Cortex of kidney (tissue), 1 donor: ENCODE measurements around the gene RAC2.
"Not testable (repeated sequence)": the region's sequence is repeated elsewhere in the genome, so short reads cannot be mapped to it uniquely, and the experiment has no call there.

Source experiments
- DNase-seq: peaks from one replicate; lab custom pipeline; 2025; lab: John Stamatoyannopoulos, UW

RAC2 gene

DNA sequence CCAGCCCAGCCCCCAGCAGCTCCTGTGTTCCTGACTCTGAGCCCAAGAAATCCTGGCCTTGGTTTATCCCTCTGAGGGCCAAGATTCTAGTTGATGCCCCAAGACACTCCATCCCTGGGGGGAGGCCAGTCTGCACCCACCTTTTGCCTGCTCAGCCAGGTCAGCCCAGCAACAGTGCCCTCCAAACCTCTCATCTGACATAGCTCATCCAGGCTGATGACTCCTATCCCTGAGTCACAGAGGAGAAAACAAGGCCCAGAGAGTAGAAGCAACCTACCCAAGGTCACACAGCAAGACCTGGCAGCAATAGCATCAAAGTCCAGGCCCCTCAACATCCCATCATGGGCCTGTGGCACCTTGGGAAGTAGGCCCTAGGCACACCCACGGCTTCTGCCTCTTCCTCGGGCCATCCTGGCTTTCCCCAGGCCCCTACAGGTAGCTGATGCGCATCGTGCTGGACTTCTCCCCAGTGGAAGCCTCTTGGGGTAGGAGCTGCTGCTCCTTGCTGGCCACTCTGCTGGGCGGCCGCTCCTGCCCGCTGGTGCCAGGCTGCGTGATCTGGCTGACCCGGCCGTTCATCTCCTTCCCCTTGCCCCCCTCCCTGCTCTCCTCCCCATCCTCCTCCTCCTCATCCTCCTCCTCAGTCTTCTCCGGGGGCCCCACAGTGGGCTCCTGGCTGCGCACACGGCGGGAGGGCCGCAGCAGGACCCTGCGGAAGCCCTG lies 37.8 kb downstream of the RAC2 start:
- DNase-seq = no peak

DNA sequence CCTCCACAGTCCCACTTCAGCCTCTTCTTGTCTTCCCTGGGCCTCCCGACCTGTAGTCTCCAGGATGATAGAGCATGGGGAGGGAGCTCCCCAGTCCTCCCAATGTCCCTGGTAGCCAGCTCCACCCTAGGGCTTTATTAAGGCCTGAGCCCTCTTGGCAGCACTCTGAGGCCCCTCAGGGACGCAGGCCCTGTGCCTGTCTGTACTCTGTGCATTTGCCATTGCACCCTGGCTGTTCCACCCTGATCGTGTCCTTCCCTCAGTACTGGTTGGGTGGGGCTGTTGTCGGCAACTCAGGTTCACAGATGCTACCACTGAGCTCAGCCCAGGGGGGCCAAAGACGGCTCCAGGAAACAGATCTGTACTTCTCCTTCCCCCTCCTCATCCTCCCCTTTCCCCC lies 39.0 kb downstream of the RAC2 start:
- DNase-seq = no peak

DNA sequence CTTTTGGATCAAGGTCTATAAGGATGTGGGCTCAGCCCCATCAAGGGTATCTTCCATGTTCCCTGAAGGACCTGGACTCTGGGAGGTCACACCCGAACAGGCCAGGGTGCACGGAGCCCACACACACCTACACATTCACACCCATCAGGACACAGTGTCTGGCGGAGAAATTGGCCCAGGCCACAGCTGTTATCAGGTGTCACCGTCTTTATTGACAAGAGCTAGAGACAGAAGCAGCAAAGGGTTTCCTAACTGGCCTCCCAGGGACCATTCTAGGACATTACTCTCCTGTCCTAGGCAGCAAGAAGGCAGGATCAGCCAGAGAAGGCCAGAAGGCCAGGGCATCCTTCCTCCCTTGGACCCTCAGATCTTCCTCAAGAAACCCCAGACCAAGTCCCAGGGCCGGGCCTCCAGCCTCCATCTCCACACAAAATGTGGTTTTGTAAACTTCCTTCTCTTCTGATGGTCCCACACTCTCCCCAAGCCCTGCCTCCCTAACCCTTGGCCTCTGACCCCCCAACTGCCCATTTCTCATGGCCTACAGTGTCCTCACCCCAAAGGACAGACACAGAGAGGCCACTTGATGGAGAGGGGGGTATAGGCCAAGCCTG lies 39.9 kb downstream of the RAC2 start:
- DNase-seq = no peak

DNA sequence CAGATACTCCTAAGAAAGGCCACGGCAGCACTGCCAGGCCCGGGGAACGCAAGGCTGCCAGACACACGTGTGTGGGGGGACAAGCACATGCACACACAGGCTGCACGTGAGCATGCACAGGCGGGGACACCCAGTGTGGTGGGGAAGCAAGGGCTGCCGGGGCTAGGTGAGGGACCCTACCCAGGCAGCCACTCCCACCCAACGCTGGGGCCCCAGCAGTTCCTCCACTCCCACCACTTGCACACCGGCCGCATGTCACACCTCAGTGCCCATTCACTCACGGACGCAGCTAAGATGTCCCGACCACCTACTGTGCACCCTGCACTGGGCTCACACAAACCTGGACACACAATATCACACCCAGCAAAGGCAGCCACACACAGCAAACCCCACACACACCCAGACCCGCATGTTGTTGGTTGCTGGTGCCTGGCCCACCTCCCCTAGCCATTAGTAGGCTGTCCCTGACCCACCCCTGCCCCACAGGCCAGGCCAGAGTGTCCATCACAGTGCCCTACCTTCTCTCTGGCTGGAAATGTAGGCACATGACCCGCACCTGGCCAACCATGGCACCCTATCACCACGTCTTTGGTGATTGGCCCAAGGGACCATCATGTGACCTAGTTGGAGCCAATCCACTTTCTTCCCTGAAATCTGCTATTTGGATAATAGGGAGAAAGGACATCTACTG lies 40.6 kb downstream of the RAC2 start:
- DNase-seq = no peak

DNA sequence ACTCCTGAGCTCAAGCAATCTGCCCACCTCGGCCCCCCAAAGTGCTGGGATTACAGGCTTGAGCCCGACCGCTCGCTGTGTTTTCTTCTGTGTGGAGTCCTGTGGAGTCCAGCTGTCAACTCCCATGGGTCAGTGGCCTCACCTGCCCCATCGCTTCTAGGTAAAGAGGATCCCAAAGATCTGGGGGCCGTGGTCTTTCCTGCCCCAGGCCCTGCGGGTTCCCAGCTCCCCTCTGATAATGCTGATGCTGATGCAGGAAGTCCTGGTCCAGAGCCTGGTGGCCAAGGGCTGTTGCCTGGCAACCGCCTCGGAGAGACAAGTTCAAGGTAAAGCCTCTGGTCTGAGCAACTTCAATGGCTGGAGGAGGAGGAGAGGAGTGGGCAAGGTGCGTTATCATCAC lies 41.4 kb downstream of the RAC2 start:
- DNase-seq = no peak

DNA sequence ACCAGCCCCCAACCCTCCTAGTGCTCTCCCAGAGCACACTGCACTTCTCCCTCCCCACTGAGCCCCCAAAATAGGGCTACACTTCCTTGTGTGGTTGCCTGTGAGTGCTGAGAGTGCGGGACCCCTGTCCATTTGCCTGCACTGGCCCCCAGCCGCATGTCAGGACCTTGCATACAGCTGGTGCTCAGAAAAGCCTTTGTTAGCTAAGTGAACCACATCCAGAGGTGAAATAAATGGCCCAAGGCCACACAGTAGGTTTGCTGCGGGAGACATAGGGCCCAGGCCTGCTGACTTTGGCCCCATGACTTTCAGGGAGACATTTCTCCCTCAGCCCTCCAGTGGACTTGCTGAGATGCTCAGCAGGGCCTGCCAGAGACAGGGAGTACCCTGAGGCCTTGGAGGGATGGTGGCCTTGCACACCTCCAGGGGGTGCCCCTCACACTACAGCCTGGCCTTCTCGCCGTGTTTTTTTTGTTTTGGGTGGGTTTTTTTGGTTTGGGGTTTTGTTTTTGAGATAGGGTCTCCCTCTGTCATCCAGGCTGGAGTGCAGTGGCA lies 42.0 kb downstream of the RAC2 start:
- DNase-seq = no peak

DNA sequence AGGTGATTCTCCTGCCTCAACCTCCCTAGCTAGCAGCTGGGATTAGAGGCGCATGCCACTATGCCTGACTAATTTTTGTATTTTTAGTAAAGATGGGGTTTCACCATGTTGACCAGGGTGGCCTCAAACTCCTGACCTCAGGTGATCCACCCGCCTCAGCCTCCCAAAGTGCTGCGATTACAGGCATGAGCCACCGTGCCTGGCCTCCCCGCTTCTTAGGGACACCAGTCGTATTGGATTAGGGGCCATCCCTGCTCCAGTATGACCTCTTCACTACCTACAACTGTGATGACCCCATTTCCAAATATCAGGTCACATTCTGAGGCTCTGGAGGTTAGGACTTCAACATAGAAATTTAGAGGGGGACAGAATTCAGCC lies 42.6 kb downstream of the RAC2 start:
- DNase-seq = not testable (repeated sequence)

DNA sequence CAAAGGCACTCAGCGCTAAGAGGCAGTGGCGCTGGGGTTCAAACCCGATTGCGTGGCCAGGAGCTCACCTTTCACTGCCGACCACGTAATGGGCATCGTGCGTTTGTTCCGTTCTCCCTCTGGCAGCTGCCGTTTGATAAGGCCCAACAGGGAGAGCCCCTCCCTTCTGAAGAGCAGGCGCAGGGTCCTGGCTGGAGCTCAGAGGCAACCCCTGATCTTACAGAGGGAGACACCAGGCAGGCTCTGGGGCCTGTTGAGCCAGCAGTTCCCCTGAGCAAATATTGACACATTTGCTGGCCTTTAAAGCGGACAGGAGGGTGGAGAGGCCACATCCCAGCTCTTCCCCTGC lies 44.3 kb downstream of the RAC2 start:
- no peak for DNase-seq

DNA sequence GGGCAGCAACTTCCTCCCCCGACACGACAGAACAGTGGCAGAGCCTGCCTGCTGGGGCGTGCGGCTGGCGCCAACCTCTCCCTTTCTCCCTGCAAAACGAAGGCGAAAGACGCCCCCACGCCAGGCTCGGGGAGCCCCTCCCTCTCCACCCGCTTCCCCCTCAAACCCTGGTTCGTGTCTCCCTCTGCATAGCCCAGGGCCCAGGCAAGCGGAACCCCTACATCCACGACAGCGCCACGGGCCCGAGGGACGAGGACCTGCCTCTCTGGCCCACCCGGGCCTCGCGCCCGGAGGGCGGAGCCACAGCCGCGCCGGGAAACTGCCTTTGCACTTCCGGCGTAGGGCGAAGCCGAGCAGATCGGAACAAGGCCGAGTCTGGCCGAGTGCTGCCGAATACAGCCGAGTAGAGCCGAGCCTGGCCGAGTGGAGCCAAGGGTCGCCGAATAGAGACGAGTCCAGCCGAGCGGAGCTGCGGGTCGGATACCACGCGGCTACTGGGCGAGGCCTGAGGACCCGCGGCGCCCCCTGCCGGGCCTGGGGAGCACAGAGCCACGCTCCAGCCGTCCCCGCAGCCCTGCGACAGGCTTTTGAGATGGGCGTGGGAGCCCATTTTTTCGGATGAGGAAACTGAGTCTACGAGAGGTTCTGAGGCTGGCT lies 44.8 kb downstream of the RAC2 start:
- peak; percentile 94 for DNase-seq

DNA sequence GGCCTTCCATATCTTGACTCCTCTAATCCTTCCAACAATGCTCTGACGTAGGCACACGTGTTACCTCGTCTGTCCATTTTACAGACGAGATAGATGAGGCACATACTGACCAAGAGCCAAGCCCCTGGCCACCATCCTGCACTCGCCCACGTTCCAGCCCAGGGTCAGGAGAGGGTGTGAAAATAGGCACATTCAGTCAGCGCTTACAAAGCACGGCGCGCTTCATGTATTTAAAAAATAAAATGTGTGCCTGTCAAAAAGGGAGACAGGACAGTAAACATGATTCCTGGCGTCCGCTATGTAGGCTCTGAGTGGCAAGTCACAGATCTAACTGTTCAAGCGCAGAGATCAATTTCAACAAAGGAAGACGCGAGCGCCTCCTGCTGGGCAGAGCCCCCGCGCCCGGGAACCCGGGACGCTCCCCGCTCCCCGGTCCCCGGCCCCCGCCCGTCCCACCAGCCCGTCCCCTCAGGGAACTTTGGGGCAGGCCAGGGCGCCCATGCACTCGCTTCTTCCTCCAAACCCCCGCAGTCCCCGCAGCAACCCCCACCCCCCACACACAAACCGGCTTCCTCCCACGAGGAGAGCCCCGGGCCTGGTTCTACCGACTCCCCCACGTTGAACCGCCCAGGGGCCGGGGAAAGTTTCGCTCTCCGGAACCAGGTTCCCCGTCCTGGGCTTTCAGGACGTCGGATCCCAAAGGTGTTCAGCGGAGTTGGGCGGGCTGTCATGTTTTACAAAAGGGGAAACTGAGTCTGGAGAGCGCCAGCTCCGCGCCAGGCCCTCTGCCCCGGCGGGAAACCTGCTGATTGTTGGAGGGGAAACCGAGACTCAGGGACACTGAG lies 45.6 kb downstream of the RAC2 start:
- DNase-seq = no peak

DNA sequence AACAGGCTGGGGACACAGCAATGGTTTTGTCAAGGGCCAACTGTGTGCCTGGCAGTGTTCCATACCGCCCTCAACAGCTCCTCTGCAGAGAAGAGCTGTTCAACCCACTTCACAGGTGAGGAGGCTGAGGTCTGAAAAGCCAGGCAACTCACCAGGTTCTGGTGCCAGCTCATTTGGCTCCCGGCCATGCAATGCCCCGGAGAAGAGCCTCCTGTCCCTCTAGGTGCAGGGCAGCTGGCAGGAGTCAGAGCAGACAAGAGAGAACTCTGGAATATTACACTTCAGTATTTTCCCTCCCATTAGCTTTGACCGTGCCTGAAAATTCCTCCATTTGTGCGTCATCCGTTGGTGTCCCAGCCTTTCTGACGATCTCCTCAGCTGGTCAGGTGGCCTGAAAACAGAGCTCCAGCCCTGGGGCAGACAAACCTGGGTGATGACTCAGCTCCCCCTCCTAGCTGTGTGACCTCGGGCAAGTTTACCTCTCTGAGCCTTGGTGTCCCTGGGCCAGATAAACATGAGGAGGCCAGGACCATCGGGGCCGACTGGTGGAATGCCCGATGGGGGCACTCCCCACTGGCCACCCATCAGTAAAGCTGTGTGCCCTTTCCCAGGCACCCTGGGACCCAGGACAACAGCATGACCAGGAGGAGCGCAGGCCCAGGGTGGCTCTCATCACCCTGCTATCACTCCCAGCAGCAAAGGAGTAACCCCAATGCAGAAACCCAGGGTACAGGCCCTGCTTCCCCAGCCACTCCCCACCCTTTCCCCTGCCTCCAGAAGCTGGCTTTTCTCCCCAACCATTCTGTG lies 46.4 kb downstream of the RAC2 start:
- DNase-seq = no peak

DNA sequence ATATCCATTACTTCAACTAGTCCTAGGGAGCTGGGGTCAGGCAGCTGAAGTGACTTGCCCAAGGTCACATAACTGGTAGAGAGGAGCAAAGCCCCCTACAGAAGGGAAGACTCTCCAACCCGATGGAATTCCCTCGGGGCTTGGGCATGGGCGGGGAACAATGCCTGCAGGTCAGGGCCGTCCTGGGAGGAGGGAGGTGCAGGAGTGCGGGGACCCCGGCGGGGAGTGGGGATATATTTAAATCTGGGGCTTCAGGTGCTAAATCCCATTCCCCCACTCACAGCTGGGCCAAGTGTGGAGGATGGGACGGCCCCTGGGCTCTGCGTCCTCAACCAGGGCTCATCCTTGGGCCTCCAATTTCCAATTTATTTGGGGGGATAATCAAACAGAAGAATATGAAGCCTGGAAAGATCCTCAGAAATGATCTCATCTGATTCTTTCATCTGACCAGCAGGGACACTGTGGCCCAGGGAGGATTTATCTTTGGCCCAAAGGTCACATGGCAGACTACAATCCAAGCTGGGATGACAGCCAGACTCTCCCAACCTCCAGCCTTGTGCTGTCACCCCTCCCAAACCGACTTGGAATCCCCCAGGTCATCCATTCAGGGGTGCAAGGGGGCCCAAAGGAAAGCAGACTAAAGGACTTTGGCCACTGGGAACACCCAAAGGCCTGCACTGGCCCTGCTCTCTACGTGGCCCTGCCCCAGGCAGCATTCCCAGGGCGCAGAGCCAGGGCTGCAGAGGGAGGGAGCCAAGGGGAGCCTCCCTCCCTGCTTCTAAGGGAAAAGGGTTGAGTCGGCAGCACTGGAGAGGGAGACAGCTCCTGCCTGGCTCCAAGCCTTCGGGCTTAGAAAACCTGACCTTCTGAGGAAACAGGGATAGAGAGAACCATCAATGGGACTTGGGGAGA lies 47.3 kb downstream of the RAC2 start:
- no peak for DNase-seq

DNA sequence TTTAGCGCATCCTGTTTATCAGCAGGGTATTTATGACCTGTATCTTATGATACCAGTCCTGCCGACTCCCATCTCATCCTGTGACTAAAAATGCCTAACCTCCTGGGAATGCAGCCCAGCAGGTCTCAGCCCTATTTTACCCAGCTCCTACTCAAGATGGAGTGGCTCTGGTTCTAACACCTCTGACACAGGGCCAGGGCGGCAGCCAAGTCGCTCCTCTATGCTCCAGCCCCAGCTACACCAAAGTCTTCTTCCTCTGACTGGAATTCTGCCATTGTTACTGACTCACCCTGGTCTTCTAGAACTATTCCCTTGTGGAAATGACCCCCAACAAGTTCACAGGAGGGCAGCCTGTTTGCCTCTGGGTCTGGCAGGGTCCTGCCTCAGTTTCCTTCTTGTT lies 48.1 kb downstream of the RAC2 start:
- no peak for DNase-seq

DNA sequence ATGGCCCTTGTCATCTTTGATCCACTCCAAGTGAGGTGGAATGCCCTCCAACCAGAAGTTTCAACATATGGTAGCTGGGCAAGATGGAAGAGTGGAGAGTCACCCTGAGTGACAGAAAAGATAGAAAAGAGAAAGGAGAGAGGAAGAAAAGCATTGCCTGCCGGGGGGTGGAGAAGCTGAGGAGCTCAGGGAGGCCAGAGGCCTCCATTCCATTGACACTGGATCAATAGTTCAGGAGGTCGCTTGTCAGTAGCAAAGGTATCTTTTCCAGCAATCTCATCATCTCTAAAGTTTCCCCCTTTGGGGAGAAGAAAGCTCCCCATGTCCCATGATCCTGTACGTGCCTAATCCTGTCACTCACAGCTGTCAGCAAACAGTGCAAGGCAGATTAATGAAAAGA lies 49.3 kb downstream of the RAC2 start:
- DNase-seq = no peak

DNA sequence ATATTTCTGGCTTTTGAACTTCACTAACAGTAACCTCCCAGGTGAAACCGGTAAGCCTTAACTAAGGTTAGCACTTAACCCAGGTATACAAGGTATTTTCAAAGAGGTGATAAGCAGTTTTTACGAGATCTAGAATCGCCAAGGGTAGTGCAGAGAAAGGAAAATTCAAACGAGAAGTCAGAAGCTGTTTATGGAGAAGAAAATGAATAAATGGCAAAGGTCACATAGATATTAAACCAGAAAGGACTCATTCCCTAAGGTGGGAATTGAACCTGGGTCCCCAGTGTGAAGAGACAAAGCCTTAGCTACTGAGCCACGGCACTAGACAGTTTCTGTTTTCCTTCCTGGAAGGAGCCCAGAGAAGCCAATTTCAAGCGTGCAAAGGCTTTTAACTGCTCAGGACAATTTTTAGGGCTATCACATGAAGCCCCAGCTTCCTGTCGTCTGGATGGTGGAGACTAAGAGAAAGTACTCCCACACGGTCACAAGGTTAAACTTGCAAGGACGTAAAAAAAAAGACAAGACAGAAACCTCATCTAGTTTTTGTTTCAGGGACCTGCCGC lies 50.4 kb downstream of the RAC2 start:
- no peak for DNase-seq

DNA sequence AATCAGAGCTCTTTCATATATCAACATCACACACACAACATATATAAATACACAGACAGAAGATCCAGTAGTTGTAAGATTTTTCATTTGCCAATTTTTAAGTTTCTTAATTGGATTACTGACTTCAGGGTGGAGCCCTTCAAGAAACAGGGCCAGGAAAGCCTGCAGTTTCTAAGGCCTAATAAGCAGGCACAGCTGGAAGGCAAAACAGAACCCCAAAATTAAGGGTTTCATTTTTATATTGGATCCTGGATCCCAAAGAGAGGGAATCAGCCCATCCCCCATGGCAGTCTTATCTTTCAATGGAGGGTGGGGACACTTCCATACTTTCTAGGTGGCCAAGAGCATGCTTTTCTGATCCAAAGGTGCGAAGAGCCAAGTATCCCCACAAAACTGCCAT lies 51.3 kb downstream of the RAC2 start:
- DNase-seq = no peak

DNA sequence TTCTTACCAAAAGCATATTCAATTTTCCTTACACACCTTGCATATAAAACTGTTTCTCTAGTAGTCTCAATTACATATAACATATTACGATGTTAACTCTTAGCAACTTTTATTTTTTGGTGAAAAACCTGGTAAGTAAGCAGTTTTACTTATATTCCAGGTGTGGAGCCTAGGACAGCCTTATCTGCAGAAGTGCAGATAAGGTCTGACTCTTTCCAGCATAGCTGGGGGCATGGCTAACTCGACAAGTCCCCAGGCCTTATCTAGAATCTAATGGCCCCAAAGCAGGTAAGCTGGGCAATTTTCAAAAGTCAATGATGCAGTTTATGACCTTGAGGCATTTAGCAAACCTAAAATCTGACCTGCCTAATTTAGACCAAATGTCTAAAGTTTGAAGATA lies 51.9 kb downstream of the RAC2 start:
- no peak for DNase-seq

DNA sequence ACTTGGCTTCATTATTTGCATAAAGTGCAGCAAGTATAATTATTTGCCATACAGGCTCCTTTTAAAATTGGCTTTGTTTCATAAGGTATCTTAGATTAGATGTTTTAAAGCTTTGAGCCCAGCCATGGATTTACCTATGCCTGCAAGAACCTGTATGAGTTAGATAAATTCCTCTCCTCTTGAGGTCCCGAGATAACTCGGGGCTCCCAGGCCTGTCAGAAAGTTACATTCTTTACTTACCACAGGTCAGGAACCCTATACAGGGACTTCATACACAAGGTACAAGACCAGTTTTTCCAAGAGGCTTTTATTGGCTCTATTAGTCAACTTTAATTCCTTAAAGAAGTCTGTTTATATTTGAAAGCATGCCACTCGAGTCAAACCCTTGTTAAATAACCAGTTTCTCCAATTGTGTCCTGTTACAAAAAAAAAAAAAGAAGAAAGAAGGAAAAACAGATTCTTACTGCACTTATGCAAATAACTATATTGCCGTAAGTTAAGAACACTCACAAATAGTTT lies 53.7 kb downstream of the RAC2 start:
- no peak for DNase-seq

DNA sequence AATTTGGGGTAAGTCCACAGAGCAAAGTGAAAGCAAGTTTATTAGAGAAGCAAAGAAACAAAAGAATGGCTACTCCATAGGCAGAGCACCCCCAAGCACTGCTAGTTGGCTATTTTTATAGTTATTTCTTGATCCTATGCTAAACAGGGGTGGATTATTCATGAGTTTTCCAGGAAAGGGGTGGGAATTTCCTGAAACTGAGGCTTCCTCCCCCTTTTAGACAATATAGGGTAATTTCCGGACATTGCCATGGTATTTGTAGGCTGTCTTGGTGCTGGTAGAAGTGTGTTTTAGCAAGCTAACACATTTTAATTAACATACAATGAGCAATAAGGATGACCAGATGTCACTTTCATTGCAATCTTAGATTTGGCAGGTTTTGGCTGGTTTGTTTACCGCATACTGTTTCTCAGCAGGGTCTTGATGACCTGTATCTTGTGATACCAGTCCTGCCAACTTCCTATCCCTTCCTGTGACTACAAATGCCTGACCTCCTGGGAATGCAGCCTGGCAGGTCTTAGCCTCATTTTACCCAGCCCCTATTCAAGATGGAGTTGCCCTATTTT lies 55.1 kb downstream of the RAC2 start:
- no peak for DNase-seq
